C4-2B (cell line): ENCODE measurements around the gene FAM222A.
A peak's percentile ranks its signal among the peaks of the same experiment; 100 is the strongest.

ENCODE experiments used
- H3K27ac ChIP-seq: fragments of 450-650 bp; 2 replicates; pipeline ENCODE4 v1.5.1; 2017
- CTCF ChIP-seq: fragments of 450-650 bp; conservative IDR thresholded peaks from 2 replicates; pipeline ENCODE4 v1.5.1; 2017; ENCODE audit warnings: mild to moderate bottlenecking
- ZFX ChIP-seq: fragments of 450-650 bp; IDR thresholded peaks from 2 replicates; pipeline ENCODE4 v1.6.1; 2017

The FAM222A gene

DNA sequence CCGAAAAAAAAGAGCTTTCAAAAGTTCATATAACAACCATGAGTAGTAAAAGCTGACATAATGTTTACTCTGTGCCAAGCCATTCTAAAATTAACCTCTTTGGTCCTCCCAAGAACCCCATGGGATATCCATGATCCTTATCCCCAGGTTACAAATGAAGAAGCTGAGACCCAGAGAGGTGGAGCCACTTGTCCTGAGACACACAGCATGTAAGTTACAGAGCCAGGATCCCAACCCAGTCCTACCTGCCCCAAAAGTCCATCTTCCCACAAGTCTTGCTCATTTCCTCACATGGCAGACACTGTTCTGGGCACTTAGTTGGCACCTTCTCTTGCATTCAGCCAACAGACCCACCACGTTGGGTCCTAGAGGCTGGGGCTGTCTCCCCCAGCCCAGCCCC, 82.4 kb downstream of the FAM222A start:
- TF ChIP-seq ZFX (no peak), CTCF (no peak)
- H3K27ac ChIP-seq, result no peak overlapping the region

- H3K27ac ChIP-seq, result no peak overlapping the region
- TF ChIP-seq ZFX (no peak), CTCF (peak; percentile 24)
Observed at GRCh38 chr12:109797905-109798669, 84.5 kb downstream of the FAM222A start.

- TF ChIP-seq ZFX (no peak), CTCF (no peak)
- no peak overlapping the region for H3K27ac ChIP-seq
Observed at GRCh38 chr12:109798691-109799090, 85.1 kb downstream of the FAM222A start.

DNA sequence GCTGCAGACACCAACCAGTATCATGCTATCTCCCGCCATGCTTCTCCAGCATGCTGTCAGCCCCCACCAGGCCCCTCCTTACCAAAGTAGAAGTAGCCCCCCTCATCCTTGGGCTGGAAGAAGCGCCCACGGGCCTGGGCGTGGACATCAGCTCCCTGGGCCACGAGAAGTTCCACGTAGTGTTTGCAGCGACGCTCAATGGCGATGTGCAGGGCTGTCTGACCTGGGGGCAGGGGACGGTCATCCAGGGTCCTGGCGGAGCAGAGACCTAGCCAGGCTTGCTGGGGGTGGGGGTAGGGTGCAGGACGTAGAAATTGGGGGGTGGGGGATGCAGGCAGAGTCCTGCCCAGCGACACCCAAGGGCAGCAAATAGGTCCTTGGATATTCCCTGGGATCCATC, 86.9 kb downstream of the FAM222A start:
- no peak for TF ChIP-seq CTCF
- TF ChIP-seq ZFX, result no peak
- H3K27ac ChIP-seq, result no peak overlapping the region

GRCh38 chr12:109802828-109803227, 89.2 kb downstream of the FAM222A start:
- TF ChIP-seq CTCF, result no peak
- TF ChIP-seq ZFX, result no peak
- no peak overlapping the region for H3K27ac ChIP-seq

- no peak overlapping the region for H3K27ac ChIP-seq
- no peak for TF ChIP-seq CTCF
- TF ChIP-seq ZFX, result no peak
Observed at GRCh38 chr12:109803678-109804077, 90.1 kb downstream of the FAM222A start.

DNA sequence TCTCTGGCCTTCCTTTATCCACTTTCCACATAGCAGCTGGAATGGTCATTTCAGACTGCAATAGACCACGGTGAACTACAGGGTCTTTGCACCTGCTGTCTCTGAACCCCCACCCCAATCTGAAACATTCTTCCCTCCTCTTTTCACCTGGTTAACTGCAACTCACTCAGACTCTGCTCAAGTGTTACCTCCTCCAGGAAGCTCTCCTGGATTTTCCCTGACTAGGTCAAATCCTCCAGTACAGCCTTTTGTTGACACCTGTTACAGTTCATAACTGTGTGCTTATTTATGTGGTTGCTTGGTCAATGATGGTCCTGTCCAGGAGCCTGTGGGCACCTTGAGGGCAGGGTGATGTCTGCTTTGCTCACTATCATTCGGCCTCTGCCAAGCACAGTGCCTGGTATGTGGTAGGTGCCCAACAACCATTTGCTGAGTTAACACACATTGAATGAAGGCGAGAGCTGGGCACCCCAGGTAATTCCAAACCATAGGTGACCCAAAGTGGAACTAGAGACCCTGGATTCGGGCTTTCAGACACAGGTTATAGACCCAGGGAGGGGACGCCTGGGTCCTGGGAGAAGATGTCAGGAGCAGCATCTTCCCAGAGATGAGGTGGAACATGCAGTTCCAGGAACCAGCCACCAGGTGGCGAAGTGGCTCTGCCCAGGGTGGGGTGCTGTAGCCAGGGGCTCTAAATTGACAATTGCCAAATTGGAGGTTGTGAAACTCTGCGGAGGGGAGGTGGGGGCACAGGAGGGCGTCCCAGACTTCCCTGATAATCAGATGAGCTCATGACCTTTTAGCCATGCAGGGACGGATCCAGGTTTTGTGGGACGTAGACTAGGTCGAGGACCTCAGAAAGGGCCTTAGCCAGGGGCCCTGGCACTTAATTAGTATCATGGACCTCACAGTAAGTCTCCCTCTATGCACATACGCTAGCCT, 91.5 kb downstream of the FAM222A start:
- H3K27ac ChIP-seq, result no peak overlapping the region
- no peak for TF ChIP-seq ZFX
- peak; percentile 92 for TF ChIP-seq CTCF
